ENCODE data around the gene ARSG.
"Not testable (repeated sequence)": the region's sequence is repeated elsewhere in the genome, so short reads cannot be mapped to it uniquely, and the experiment has no call there.

ARSG gene

DNA sequence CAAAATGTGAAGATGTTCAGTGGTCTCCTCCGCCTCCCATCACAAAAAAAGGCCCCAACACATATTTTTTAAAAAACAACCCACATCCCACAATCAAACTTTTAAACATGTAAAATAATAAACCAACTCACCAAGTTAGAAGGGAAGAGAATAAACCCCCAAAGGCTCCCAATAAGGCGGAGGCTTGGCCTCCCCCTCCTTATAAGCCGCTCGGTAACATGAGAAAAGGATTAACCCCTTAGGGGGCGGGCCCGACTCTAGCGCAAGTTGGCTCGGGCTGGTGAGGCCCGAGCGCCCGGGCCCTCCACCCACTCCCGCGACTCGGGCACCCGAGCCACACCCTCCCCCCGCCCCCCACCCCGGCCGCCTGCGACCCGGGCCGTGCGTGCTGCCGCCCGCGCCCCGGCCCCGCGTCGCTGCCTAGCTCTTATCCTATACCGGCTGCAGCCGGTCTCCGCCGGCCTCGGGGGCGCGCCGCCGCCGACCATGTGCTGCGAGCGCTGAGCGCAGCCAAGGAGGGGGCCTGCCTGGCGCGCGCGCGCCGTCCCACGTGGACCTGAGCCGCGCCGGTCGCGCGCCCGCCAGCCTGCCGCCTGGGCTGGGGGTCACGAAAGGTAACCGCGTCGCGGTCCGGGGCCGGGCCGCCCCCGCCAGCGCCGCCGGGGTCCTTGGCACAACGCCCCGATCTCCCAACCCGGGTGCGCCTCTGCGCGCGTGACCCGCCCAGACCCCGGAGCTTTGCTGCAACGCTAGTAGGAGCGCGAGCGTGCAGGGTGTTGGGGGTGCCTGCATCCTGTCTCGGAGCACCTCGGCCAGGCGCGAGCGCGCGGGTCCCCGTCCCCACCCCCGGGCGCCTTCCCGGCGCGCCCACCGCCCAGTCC is at the start of gene ARSG, which contains the start of gene SLC16A6:
Gene ARSG (plus strand): TSS at position 541 of the 881 bp plus-strand sequence. CDS start 15,999 bp downstream, outside the sequence.
Gene SLC16A6 (minus strand): TSS at position 173 of the 881 bp plus-strand sequence. CDS start 12,807 bp downstream, outside the sequence.
- DNase-seq: peak; percentile 85

DNA sequence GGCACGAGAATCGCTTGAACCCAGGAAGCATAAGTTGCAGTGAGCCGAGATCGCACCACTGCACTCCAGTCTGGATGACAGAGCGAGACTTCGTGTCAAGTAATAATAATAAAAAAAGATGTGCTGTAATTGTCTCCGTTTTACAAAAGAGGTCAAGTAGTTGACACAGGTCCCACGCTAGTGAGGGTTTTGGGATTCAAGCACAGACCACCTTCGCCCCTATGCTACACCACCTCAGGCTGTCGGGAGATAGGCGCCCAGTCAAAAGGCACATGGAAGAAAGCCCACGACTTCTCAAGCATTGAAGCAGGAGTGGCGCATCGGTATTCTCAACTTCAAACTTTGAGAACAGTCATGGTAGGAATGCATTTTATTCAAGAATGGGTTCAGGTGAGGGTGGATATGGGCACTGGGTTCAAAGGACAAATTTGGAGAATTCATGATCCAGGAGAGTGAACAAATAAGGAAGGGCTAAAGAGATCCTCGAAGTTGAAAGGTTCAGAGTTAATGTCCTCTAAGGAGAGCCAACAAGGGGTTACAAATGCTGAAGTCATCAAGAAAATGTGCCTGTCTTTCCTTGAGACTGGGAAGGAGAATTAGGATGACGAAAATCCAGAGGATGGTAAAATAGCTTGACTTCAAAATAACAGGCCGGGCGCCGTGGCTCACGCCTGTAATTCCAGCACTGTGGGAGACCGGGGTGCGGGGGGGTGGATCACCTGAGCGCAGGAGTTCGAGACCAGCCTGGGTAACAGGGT is 44.8 kb upstream of the ARSG start:
- no peak for DNase-seq

DNA sequence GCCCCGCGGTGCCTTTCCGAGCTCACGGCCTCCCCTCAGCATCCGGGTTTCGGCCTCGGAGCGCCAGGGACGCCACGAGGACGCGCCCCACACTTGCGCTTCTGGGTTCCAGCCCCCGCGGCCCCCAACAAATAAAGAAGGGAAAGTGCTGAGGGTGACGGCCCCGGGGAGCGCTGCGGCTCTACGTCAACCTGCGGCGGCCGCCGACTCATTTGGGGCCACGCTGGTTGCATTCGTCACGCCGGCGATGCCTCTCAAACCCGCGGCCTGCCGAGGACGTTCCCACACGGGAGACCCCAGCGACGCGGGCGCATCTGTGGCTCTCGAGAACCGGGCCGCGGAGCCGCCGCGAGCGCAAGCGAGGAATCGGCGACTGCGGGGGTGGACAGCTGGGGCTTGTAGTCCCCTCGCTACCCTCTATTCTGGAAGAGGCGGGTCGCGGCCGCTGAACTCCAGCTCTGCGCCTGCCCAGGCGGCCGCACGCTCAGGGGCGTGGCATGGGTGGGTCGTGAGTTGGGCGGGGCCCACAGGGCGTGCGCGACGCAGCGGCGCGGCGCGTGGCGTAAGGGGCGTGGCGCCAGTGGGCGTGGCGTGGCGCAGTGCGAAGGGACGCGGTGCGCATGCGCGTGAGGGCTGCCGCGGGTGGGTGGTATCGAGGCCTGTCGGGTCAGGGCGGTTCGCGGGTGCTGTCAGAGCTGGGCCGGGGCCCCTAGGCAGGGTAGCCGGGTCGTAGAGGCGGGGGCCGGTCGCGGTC is 43.7 kb upstream of the ARSG start, which contains the start of gene AMZ2:
Gene AMZ2 (plus strand): TSS at position 599 of the 754 bp plus-strand sequence. CDS start 2,145 bp downstream, outside the sequence.
- DNase-seq: peak; percentile 98

DNA sequence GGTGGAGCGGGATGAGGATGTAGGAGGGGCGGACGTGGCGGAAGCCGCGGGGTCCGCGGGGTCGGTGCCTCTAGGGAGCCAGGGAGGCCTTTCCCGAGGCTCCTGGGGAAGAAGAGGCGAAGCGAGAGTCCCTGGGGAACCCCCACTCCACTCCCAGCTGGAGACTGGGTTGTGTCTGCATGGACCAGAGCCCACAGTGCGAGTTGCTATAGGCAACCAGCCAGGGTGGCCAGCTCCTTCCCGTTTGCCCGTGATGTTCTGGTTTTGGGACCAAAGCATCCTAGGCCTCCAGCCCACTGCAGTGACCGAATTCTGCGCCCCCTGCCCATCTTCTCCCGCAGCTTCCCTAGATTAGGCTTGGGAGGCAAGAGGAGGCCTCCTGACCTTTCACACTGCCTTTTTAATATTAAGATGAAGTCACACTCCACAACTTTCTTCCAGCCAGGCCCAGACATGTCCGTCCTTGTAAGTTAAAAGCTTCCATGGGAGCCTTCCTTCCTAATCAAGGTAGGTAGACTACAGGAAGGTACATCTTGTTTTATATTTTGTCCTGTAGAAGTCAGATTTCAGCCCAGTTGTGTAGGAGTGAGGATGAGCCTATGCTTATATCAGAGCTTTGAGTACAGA is 43.0 kb upstream of the ARSG start:
- peak; percentile 67 for DNase-seq

DNA sequence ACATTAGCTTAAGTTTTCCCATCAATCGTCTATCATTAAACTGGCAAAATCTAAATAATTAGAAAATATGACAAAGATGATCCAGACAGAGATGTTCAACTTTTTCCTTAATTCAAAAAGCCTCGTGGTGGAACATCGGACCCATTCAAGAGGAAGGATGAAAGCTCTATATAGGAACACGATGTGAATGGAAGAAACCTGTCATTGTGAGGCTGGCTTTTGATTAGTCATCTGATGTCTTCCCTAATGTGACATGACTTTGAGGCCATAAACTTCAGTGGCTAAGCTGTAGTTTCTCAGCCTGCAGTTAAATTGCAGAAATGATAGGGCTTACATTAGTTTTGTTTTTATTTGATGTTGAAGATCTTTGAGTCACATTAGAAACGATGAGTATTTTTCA is 42.4 kb upstream of the ARSG start:
- peak; percentile 30 for DNase-seq

DNA sequence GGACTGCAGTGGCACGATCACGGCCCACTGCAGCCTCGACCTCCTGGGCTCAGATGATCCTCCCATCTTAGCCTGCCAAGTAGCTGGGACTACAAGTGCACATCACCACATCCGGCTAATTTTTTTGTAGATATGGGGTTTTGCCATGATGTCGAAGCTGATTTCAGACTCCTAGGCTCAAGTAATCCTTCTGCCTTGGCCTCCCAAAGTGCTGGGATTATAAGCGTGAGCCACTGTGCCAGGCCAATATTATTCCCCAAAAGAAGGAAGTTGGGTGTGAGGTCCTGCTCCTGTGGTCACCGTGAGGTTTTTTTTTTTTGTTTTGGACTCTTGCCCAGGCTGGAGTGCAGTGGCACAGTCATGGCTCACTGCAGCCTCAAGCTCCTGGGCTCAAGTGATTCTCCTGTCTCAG is 41.9 kb upstream of the ARSG start:
- DNase-seq: peak; percentile 21

DNA sequence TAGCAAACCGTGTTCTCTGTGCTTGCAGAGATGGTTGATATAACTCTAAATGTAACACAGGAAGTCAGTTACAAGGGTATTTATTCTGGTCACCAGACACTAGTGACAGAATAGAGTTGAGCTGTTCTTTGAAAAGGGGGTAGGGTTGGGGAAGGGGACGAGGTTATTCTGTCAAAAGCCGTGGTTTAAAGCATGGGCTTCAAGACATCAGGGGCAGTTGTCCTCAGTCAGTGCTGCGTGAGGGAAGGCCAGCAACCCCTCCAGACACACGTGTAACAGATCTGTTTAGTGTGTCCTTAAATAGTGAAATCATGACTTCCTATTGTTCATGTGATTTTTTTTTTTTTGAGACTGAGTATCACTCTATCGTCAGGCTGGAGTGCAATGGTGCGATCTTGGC is 37.9 kb upstream of the ARSG start:
- DNase-seq: not testable (repeated sequence)

DNA sequence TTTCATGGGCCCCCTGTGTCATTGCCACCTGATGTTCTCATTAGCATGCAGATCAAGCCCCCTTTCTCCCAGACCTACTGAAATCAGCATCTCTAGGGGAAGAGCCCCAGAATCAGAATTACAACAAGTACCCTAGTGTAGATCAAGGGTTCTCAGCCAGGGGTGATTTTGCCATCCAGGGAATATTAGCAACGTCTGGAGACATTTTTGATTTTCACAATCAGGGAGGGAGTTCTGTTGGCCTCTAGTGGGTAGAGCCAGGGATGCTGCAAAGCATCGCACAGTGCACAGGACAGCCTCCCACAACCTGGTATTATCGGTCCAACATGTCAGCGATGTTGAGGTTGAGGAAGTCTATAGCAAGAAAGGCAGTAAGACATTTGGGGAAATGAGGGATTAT is 36.1 kb upstream of the ARSG start:
- DNase-seq: no peak

DNA sequence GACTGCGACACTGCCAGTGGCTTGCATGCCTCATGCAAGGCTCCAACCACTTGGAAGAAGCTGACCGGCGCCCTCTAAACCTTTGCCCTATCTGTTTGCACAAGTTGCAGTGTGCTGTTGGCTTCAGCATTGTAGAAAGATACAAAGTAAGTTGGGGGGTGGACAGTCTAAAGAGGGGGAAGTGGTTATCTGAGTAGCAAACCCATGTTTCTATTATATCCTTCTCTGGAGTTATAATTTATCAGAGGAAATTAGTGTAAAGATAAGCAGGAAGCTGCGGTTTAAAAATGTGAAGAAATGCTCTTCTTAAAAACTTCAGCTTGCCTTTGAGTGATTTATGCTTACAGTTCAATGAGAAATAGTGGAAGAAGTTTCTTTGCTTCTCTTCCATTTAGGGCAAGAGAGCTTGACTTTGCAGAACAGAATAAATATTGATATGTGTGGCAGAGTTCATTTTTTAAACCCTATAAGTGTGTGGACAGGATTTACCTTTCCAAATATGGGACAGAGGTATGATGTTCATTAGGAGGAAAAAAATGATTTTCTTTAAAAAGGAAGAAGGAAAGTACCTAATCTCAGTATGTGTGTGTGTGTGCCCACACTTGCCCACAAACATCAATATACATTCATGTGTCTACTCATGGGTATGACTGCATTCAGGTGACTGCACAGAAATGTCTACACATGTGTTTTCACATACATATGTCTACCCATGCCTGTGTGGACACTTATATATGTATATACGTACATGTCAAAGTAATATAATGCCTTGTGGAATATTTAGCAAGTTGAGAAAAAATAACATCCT is 35.4 kb upstream of the ARSG start:
- DNase-seq: no peak

DNA sequence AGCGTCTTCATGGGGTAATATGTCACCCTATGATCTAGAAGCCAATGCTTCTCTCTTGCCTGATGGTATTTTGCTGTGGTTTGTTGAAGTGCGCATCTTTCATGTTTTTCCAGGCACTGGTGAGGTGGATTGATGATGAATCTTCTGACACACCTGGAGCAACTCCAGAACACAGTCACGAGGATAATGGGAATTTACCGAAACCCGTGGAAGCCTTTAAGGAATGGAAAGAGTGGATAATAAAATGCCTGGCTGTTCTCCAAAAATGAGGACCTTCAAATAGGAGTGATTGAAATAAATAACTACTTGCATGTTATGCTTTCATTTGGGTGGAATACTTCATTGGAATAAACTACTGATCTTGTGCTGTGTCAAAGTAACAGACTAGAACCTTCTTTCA is 34.6 kb upstream of the ARSG start:
- DNase-seq: not testable (repeated sequence)

DNA sequence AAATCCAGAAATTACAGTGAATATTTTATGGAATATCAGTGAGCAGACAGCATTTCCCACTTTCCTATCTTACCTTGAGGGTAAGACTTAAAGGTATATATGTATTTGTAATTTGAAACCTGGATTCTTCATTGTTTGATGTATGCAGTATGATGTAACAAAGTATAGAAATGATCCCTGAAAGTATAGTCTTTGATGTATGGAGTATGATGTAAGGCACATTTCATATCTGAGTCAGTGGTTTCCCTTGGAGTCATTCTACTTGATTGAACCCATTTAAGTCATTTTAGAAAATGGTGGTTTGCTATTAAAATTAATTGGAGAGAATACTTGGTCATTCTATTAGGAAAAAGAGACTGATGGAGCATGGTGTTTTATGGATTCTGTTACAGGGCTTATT is 33.4 kb upstream of the ARSG start:
- no peak for DNase-seq

DNA sequence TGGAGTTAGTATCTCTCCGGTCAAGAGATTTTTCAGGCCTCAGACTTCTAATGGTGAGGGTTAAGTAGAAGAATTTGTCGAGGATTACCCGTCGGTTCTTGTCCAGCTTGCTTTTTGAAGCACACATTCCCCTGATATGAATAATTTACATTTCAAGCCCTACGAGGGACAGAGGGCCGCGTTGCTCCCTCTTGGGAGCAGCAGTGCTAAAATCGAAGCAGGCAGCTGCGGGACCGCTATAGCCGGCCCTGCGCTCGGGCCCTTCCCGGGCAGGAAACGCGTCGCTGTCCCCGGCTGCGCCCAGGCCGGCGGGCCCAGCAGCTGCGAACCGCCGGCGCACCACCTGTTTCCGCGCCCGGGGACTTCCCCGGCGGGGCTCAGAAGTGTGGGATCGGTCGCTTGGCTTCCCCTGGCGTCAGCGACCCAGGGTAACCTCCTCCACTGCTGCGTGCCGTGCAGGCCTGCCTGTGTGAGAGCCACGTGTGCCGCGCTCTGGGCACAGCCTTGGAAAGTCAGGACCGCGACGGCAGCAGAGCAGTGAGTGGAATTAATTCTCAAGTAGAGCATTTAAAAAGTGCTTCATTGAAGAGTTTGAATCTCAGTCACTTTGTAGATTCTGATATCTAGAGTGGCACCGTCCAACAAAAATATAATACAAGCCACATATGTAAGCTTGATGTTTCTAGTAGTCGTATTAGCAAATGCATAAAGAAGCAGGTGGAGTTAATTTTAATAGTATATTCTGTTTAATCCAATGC is 32.2 kb upstream of the ARSG start:
- DNase-seq: peak; percentile 83

DNA sequence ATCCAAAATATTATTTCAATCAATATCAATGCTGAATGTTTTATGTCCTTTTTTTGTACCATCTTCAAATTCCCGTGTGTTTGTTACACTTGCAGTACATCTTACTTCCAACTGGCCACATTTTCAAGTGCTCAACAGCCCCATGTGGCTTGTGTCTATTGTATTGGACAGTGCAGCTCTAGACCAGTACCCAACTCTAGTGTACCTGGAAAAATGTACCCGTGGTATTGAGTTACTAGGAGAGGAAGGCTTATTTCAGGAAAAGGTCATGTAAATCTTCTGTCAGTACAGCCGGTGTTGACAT is 31.7 kb upstream of the ARSG start:
- DNase-seq: not testable (repeated sequence)

DNA sequence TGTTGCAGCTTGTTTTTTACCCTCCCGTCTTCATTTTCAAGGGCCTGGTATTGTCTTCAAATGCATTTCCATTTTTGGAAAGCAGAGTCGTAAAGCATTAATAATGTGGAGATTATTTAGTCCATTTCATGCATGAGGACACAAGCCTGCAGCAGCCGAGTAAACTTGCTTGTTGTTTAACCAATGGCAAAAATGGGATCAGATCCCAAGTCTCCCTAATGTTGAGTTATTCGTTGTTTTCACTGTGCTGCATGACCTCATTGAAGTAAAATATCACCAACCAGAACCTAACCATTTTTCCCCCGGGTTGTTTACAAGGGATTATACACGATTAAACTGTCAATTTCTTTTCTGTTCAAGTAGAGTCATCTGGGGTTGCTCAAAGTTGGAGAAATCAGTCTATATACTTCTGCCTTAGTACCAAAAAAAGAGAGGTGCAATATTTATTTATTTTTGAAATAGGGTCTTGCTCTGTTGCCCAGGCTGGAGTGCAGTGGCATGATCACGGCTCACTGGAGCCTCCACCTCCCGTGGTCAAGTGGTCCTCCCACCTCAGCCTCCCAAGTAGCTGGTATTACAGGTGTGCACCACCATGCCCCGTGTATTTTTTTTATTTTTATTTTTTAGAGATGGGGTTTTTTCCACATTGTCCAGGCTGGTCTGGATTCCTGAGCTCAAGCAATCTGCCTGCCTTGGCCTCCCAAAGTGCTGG is 31.1 kb upstream of the ARSG start:
- no peak for DNase-seq

DNA sequence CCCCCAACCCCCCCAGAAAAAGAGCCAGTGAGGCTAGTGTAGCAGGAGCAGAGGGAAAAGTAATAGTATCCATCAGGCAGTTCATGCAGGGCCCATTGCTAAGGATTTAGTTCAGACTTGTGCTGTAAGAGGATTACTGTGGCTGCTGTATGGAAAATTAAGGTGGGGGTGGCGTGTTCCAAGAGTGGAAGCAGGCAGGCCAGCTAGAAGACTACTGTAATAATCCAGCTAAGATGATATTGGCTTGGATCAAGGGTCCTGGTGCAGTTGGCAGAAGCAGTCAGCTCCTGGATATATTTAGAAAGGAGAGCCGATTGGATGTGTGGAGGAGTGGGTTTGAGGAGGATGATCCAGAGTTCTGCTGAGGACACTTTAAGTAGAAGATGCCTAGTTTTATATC is 28.8 kb upstream of the ARSG start:
- DNase-seq: not testable (repeated sequence)

DNA sequence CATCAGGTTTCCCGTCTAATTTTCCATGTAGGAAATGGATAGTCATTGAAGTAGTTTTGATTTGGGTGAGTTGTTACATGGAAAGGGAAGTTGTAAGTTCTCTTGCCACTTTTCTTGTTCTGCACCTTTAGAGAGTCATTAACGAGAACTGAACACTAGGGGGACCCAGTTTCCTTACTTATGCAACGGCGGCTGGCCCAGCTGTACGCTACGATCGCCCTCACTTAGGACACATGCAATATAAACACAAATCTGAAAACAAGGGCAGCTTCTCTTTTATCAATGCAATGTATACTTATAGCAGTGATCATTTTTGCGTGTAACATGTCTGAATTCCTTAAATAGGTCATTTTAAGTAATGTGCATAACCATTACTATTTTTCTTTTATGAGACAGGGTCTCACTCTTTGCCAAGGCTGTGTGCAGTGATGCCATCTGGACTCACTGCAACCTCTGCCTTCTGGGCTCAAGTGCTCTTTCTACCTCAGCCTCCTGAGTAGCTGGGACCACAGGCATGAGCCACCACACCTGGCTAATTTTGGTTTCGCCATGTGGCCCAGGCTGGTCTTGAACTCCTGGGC is 28.1 kb upstream of the ARSG start:
- not testable (repeated sequence) for DNase-seq

DNA sequence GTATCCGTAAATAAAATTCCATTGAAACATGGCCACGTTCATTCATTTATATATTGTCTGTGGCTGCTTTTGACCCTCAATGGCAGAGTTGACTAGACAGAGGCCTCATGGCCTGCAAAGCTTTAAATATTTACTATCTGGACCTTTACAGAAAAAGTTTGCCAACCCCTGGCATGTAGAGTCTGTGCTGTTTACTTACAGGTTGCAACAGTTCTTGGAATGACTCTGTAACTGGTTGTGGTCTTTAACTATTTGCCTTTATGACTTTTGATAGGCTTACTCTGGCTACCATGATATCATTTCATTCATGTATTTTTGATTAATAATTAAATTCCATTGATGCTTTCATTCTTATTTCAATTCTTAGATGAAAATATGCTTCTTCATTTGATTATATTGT is 25.5 kb upstream of the ARSG start:
- DNase-seq: not testable (repeated sequence)

DNA sequence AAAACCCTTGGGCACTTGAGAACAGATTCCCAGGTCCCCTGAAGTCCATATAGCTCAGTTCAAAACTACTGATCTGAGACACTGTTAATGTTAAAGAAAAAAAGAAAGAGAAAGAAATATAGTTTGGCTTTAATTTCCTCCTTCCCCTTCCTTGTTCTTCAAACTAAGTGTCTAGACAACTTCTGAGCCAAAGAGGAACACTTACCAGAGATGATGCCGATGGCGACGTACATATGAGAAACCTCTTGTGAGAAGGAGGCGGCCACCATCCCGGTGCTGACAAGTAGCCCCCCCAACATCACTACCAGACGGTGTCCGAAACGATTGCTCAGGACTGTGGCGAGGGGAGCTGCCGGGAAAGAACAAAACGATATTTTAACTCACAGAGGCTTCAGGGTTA is 17.6 kb upstream of the ARSG start:
- no peak for DNase-seq

DNA sequence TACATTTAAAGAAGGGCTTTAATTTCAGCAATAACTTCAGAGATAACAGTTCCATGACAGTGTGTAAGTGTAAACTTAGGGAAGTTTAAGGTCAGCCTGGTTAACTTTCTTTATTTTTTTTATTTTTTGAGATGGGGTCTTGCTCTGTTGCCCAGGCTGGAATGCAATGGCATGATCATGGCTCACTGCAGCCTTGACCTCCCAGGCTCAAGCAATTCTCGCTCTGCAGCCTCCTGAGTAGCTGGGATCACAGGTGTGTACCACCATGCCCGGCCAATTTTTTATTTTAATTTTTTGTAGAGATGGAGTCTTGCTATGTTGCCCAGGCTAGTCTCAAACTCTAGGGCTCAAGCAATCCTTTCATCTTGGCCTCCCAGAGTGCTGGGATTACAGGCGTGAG is 15.0 kb upstream of the ARSG start:
- DNase-seq: not testable (repeated sequence)

DNA sequence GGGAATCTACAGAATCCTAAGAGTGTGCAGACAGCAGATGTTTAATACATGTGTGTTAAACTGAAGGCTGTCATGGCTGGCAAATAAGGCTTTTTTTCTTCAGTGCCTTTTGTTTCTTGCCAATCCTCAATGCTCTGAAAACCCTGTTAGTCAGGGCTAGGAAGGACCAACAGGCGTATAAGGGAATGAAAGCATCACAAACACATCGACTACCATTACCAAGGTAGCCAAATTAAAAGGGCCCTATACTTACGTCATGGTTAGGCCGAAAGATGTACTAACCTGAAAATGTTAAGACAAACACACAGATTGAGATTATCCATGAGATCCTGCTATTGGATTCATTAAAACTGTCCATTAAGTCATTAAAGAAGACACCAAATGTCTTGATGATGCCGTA is 13.5 kb upstream of the ARSG start:
- no peak for DNase-seq
